OCI-LY1 (cell line): ENCODE measurements around the gene KCNMA1.

Experiments used
- H2AFZ ChIP-seq: fragments of 200-600 bp; sonication (generic), shearing (Covaris generic); 2 replicates; pipeline ENCODE4 v1.6.0; 2014; ENCODE audit warnings: antibody characterized with exemption, mild to moderate bottlenecking, low read length
- H3F3A ChIP-seq: fragments of 200-600 bp; sonication (generic), shearing (Covaris generic); 2 replicates; pipeline ENCODE4 v1.6.0; 2014; ENCODE audit warnings: mild to moderate bottlenecking, antibody characterized with exemption, low read length, moderate library complexity; ENCODE audit not compliant: insufficient read depth
- H3K27ac ChIP-seq: fragments of 200-600 bp; sonication (generic); 2 replicates; pipeline ENCODE4 v1.5.1; 2014; ENCODE audit warnings: low read length, mixed run types, mild to moderate bottlenecking, low read depth; ENCODE audit not compliant: poor library complexity, severe bottlenecking
- H3K27me3 ChIP-seq: fragments of 200-600 bp; sonication (generic); 2 replicates; pipeline ENCODE4 v1.6.0; 2014; ENCODE audit warnings: antibody characterized with exemption, mild to moderate bottlenecking, low read length, moderate library complexity; ENCODE audit not compliant: insufficient read depth
- H3K36me3 ChIP-seq: fragments of 200-600 bp; sonication (generic); 2 replicates; pipeline ENCODE4 v1.6.1; 2014; ENCODE audit warnings: mild to moderate bottlenecking, antibody characterized with exemption, low read length, moderate library complexity, mixed read lengths; ENCODE audit not compliant: insufficient read depth
- H3K4me1 ChIP-seq: fragments of 200-600 bp; sonication (generic); 2 replicates; pipeline ENCODE4 v1.5.1; 2014; ENCODE audit warnings: mild to moderate bottlenecking, low read length, moderate library complexity; ENCODE audit not compliant: insufficient read depth, severe bottlenecking
- H3K4me2 ChIP-seq: fragments of 200-600 bp; sonication (generic), shearing (Covaris generic); 2 replicates; pipeline ENCODE4 v1.6.1; 2014; ENCODE audit warnings: low read length
- H3K4me3 ChIP-seq: fragments of 200-600 bp; sonication (generic); 2 replicates; pipeline ENCODE4 v1.5.1; 2014; ENCODE audit warnings: low read length, low read depth, mild to moderate bottlenecking, mixed read lengths; ENCODE audit not compliant: poor library complexity, severe bottlenecking
- H3K79me2 ChIP-seq: fragments of 200-600 bp; shearing (Covaris generic); 2 replicates; pipeline ENCODE4 v1.6.1; 2016; ENCODE audit warnings: mixed run types, low read length, mixed read lengths; ENCODE audit not compliant: insufficient read depth
- H3K9ac ChIP-seq: fragments of 200-600 bp; sonication (generic), shearing (Covaris generic); 2 replicates; pipeline ENCODE4 v1.6.1; 2014; ENCODE audit warnings: mild to moderate bottlenecking, low read length, mixed read lengths
- H3K9me2 ChIP-seq: fragments of 200-600 bp; sonication (generic), shearing (Covaris generic); 2 replicates; pipeline ENCODE4 v1.6.1; 2014; ENCODE audit warnings: low read depth, mild to moderate bottlenecking, low read length, mixed read lengths
- H3K9me3 ChIP-seq: fragments of 200-600 bp; shearing (Covaris generic); 2 replicates; pipeline ENCODE4 v1.6.1; 2014; ENCODE audit warnings: low read length, mixed read lengths
- H4K20me1 ChIP-seq: fragments of 200-600 bp; sonication (generic), shearing (Covaris generic); 2 replicates; pipeline ENCODE4 v1.6.0; 2016; ENCODE audit warnings: mild to moderate bottlenecking, low read length; ENCODE audit not compliant: insufficient read depth
- EZH2 ChIP-seq: fragments of 200-600 bp; sonication (generic), shearing (Covaris generic); IDR thresholded peaks from 2 replicates; pipeline ENCODE4 v1.8.0; 2017; ENCODE audit warnings: borderline replicate concordance, mixed run types, mild to moderate bottlenecking, antibody characterized with exemption, low read length, moderate library complexity, mixed read lengths
- TF ChIP-seq, protein P1 (sequence below): fragments of 200-600 bp; sonication (generic), shearing (Covaris generic); IDR thresholded peaks from 2 replicates; pipeline ENCODE4 v1.5.1; 2017; ENCODE audit warnings: mild to moderate bottlenecking, antibody characterized with exemption, low read length, moderate library complexity, mixed read lengths

KCNMA1 gene

DNA sequence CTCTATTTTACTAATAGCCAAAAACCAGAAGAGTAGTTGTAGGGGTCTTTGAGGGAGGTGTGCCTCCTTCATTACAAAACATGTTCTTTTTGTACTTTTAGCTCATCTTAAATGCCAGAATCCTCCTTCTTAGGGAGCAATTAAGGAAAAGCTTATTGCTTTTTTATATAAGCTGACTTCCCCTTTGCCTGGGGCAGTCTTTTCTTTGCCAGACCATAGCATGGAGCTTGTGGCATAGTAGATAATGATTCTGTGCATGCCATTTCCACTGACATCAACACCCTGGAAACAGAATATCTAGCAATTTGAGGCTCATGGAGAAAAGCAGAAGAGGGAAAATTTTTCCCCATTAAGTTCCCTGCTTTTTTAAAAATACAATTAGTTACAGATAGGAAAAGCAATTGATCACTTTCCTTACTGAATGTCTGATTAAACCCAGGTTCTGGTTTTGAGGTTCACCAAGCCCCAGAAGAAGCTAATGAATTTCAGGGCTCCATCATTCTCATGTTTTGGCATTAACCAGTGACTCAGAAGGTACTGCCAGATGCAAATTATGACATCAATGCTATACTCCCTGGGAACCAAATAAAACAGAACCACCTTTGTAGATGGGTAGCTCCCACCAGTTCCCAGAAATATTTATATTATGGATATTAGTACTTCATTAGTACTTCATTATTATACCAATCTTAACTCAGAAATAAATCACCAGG lies 410.6 kb downstream of the KCNMA1 start:
- Histone ChIP-seq H3F3A (no peaks in the 10 kb centered on the region), H2AFZ (no peak overlapping the region), H3K4me2 (no peak overlapping the region), H3K4me1 (no peaks in the 10 kb centered on the region), H3K79me2 (no peaks in the 10 kb centered on the region), H3K4me3 (no peak overlapping the region), H3K9me2 (no peaks in the 10 kb centered on the region), H3K36me3 (no peaks in the 10 kb centered on the region), H3K27ac (no peak overlapping the region), H3K9ac (no peak overlapping the region), H4K20me1 (no peaks in the 10 kb centered on the region), H3K9me3 (no peaks in the 10 kb centered on the region), H3K27me3 (no peaks in the 10 kb centered on the region)
- TF ChIP-seq, protein P1, sequence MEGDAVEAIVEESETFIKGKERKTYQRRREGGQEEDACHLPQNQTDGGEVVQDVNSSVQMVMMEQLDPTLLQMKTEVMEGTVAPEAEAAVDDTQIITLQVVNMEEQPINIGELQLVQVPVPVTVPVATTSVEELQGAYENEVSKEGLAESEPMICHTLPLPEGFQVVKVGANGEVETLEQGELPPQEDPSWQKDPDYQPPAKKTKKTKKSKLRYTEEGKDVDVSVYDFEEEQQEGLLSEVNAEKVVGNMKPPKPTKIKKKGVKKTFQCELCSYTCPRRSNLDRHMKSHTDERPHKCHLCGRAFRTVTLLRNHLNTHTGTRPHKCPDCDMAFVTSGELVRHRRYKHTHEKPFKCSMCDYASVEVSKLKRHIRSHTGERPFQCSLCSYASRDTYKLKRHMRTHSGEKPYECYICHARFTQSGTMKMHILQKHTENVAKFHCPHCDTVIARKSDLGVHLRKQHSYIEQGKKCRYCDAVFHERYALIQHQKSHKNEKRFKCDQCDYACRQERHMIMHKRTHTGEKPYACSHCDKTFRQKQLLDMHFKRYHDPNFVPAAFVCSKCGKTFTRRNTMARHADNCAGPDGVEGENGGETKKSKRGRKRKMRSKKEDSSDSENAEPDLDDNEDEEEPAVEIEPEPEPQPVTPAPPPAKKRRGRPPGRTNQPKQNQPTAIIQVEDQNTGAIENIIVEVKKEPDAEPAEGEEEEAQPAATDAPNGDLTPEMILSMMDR, result no peak
- TF ChIP-seq EZH2, result no peak

DNA sequence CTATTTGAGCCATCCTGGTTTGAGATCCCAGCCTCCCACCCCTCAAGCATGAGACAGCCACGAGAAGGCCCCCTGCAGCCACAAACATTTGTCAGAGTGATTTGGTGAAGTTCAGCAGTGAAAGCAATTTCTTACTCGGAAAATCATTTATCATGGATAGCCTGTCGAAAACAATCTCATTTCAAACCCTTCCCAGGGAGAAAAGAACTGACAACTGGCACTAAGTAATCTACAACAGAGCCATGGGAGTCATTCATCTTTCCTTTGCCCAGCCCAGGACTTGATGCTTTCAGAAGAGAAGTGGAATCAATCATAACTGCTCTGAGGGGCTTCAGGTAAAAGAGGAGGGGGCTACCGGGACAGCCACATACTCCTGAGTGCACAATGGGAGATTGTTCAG lies 411.2 kb downstream of the KCNMA1 start:
- Histone ChIP-seq H3K9ac (no peak overlapping the region), H3K79me2 (no peaks in the 10 kb centered on the region), H3K27me3 (no peaks in the 10 kb centered on the region), H3K9me2 (no peaks in the 10 kb centered on the region), H3K4me3 (no peak overlapping the region), H3F3A (no peaks in the 10 kb centered on the region), H3K36me3 (no peaks in the 10 kb centered on the region), H3K27ac (no peak overlapping the region), H3K4me2 (no peak overlapping the region), H4K20me1 (no peaks in the 10 kb centered on the region), H3K9me3 (no peaks in the 10 kb centered on the region), H3K4me1 (no peaks in the 10 kb centered on the region), H2AFZ (no peak overlapping the region)
- TF ChIP-seq EZH2, result no peak
- TF ChIP-seq, protein P1, result no peak

DNA sequence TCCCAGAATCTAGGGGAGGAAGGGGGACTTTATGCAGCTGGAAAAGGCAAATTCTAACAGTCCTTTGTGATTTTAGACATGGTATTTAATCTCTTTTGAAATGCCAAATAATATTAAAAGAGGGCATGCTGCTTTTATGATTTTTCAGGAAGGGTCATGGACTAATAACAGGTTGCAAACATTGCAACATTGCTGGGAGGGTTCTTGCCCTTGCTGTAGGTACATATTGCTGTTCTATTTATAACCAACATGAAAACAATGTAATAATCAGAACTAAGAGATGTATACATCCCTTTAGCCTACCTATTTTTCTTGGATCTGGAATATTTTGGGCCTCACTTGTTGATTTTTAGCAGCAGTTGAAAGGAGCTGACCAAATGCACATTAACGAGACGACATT lies 411.6 kb downstream of the KCNMA1 start:
- H3K9ac ChIP-seq, result no peak overlapping the region
- no peaks in the 10 kb centered on the region for H4K20me1 ChIP-seq

More for the DNA sequence above, 411.6 kb downstream of the KCNMA1 start:
- no peaks in the 10 kb centered on the region for H3K27me3 ChIP-seq
- H3K9me3 ChIP-seq, result no peaks in the 10 kb centered on the region
- H3K4me3 ChIP-seq, result no peak overlapping the region
- H3K4me2 ChIP-seq, result no peak overlapping the region
- no peaks in the 10 kb centered on the region for H3K9me2 ChIP-seq
- H2AFZ ChIP-seq, result no peak overlapping the region
- H3F3A ChIP-seq, result no peaks in the 10 kb centered on the region
- no peaks in the 10 kb centered on the region for H3K4me1 ChIP-seq
- H3K79me2 ChIP-seq, result no peaks in the 10 kb centered on the region
- no peak for TF ChIP-seq EZH2
- TF ChIP-seq, protein P1, result no peak
- no peak overlapping the region for H3K27ac ChIP-seq
- no peaks in the 10 kb centered on the region for H3K36me3 ChIP-seq
